DND-41 (cell line): ENCODE measurements around the gene PANX2.

Source experiments
- EZH2 ChIP-seq: IDR thresholded peaks from 3 replicates; pipeline ENCODE4 v1.6.1; 2012; ENCODE audit warnings: borderline replicate concordance, low read depth, mild to moderate bottlenecking, moderate library complexity, low read length, inconsistent platforms; ENCODE audit not compliant: severe bottlenecking
- TF ChIP-seq, protein P1 (sequence below): IDR thresholded peaks from 2 replicates; pipeline ENCODE4 v1.5.1; 2012; ENCODE audit warnings: borderline replicate concordance, low read length, moderate library complexity, mild to moderate bottlenecking; ENCODE audit not compliant: poor library complexity, severe bottlenecking; ENCODE audit errors: extremely low read depth

DNA sequence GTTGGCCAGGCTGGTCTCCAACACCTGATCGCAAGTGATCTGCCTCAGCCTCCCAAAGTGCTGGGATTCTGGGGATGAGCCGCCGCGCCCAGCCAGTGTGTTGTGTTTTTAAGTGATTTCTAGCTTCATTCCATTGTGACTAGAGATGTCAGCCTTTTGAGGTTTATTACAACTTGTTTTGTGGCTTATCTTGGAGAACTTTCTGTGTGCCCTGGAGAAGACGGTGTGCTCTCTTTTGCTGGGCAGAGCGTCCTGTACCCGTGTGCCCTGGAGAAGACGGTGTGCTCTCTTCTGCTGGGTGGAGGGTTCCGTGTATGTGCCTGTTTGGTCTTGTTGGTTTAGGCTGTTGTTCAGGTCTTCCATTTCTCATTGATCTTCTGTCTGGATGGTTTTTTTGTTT lies 42.7 kb downstream of the PANX2 start:
- TF ChIP-seq, protein P1, sequence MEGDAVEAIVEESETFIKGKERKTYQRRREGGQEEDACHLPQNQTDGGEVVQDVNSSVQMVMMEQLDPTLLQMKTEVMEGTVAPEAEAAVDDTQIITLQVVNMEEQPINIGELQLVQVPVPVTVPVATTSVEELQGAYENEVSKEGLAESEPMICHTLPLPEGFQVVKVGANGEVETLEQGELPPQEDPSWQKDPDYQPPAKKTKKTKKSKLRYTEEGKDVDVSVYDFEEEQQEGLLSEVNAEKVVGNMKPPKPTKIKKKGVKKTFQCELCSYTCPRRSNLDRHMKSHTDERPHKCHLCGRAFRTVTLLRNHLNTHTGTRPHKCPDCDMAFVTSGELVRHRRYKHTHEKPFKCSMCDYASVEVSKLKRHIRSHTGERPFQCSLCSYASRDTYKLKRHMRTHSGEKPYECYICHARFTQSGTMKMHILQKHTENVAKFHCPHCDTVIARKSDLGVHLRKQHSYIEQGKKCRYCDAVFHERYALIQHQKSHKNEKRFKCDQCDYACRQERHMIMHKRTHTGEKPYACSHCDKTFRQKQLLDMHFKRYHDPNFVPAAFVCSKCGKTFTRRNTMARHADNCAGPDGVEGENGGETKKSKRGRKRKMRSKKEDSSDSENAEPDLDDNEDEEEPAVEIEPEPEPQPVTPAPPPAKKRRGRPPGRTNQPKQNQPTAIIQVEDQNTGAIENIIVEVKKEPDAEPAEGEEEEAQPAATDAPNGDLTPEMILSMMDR = no peak
- TF ChIP-seq EZH2 = no peak
